ENCODE results near the gene DOCK4.

The DOCK4 gene

DNA sequence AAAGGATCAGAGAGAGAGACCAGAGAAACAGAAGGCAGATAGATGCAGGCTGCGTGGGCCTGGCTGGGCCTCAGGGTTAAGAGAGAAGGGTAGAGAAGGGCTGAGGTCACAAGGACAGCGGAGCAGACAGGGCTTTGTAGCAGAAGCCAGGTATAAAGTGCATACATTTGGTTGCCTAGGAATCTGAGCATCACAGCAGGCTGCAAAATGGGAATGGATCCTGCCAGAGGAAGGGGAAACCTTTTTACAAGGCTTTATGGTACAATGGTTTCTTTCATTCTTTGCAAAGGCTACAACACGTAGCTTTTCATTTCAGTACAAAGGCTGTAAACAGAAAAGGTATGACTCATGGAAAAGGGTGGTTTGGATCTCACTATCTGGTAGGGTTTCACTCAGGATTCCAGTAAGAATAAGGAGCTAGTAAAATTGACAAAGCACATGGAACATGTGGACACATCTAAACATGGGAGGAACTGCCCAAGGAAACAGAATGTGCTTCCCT, 275.1 kb downstream of the DOCK4 start:
- TF ChIP-seq, protein P1, sequence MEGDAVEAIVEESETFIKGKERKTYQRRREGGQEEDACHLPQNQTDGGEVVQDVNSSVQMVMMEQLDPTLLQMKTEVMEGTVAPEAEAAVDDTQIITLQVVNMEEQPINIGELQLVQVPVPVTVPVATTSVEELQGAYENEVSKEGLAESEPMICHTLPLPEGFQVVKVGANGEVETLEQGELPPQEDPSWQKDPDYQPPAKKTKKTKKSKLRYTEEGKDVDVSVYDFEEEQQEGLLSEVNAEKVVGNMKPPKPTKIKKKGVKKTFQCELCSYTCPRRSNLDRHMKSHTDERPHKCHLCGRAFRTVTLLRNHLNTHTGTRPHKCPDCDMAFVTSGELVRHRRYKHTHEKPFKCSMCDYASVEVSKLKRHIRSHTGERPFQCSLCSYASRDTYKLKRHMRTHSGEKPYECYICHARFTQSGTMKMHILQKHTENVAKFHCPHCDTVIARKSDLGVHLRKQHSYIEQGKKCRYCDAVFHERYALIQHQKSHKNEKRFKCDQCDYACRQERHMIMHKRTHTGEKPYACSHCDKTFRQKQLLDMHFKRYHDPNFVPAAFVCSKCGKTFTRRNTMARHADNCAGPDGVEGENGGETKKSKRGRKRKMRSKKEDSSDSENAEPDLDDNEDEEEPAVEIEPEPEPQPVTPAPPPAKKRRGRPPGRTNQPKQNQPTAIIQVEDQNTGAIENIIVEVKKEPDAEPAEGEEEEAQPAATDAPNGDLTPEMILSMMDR (IDR thresholded peaks at IDR 0.05; ENCODE audit: low read depth, low read length) = no peak
- Histone ChIP-seq H3K36me3 (no peaks in the 10 kb centered on the region), H3K9me3 (ENCODE audit: severe bottlenecking) (no peaks in the 10 kb centered on the region), H3K27ac (no peak overlapping the region), H3K27me3 (ENCODE audit: insufficient read depth, low read depth, severe bottlenecking) (no peaks in the 10 kb centered on the region), H3K4me3 (ENCODE audit: low read depth, low read length) (no peak overlapping the region)
- no peak for DNase-seq

DNA sequence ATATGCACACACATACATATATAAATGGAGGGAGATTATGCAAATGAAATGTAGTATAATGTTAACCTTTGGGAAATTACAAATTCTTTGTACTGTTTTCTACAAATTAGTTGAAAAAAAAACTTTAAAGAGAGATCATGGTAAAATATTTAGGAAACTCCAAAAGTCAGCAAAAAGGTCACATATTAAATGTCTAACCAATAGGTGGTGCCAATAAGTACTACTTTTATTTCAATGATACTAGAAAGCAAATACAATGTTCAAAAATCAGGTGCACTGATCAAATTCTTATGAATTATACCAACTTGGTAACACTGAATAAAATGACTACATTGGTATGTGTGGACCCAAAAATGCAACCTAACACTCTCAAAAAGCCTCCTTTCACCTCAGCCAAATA, 276.9 kb downstream of the DOCK4 start:
- Histone ChIP-seq H3K27me3 (ENCODE audit: insufficient read depth, low read depth, severe bottlenecking) (no peaks in the 10 kb centered on the region), H3K9me3 (ENCODE audit: severe bottlenecking) (no peaks in the 10 kb centered on the region), H3K27ac (no peak overlapping the region), H3K36me3 (no peaks in the 10 kb centered on the region), H3K4me3 (ENCODE audit: low read depth, low read length) (no peak overlapping the region)
- no peak for DNase-seq
- TF ChIP-seq, protein P1 (IDR thresholded peaks at IDR 0.05; ENCODE audit: low read depth, low read length) = no peak

DNA sequence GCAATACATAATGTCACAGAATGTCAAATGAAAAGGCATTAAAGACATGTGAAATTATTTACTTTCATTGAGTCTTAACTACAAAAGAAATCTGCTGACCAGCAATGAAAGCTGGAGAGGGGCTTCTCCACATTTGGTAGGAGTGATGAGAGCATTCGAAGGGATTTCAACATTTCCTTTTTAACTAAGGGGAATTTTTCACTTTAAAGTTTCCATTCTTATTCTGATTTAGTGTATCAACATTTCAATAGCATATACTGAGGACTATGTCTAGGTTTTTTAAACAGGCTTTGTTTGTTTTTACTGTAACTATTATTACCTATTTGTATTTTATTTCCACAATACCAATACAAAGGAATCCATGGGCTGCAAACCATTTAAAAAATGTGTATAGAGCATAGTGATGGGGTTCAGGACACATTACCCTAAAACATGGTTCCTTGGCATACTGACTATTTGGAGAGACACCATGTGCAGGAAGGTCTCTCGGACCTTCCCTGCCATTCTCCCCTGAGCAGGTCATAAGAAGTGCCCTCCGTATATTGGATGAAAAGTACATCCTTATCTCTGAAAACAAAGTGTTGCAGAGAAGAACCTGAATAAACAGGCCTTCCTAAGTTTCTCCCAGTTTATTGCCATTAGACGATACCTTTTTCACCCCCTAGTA, 278.7 kb downstream of the DOCK4 start:
- no peak for DNase-seq
- Histone ChIP-seq H3K9me3 (ENCODE audit: severe bottlenecking) (no peaks in the 10 kb centered on the region), H3K27me3 (ENCODE audit: insufficient read depth, low read depth, severe bottlenecking) (no peaks in the 10 kb centered on the region), H3K27ac (no peak overlapping the region), H3K4me3 (ENCODE audit: low read depth, low read length) (no peak overlapping the region), H3K36me3 (no peaks in the 10 kb centered on the region)
- TF ChIP-seq, protein P1 (IDR thresholded peaks at IDR 0.05; ENCODE audit: low read depth, low read length) = no peak

DNA sequence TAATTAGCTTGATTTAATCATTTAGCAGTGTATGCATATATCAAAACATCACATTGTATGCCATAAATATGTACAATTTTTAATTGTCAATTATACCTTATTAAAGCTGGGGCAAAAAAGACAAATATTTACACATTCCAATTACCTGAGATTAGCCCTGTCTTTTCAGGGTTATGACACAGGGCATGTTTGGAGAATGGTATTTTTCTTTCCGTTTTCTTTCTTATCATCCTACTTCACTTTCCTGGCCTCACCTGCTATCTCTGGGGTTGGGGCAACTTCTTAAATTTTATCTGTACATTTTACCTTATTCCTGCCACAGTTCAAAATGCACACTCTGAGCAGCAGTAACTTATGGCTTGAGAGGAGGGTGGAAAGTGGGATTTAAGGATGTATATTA, 285.9 kb downstream of the DOCK4 start:
- Histone ChIP-seq H3K9me3 (ENCODE audit: severe bottlenecking) (no peaks in the 10 kb centered on the region), H3K36me3 (no peaks in the 10 kb centered on the region), H3K4me3 (ENCODE audit: low read depth, low read length) (no peak overlapping the region), H3K27me3 (ENCODE audit: insufficient read depth, low read depth, severe bottlenecking) (no peaks in the 10 kb centered on the region), H3K27ac (no peak overlapping the region)
- TF ChIP-seq, protein P1 (IDR thresholded peaks at IDR 0.05; ENCODE audit: low read depth, low read length) = no peak
- DNase-seq = no peak

DNA sequence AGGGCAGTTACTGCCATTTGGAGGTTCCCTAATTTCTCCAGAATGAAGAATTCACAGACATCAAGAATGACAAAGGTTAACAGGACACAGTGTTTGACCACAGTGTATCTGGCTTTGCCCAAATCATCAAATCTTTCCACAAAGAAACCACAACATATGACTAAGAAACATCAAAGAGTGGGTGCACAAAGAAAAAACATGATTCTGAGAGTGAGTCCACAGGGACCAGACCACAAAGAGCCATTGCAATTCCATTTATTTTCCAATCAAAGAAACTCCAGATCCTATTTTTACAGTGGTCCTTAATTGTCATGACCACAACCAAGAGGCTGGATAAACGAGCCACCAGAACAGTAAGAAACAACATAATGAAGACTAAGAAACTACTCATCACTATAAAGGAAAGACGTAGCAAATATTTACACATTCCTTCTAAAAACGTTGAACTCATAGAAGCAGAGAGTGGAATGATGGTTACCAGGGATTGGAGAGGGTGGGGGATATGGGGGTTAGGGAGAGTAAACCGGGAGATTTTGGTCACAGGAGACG, 286.5 kb downstream of the DOCK4 start:
- no peaks in the 10 kb centered on the region for H3K27me3 ChIP-seq (ENCODE audit: insufficient read depth, low read depth, severe bottlenecking)
- TF ChIP-seq, protein P1 (IDR thresholded peaks at IDR 0.05; ENCODE audit: low read depth, low read length) = no peak
- no peak for DNase-seq
- H3K36me3 ChIP-seq = no peaks in the 10 kb centered on the region
- H3K27ac ChIP-seq = no peak overlapping the region
- no peaks in the 10 kb centered on the region for H3K9me3 ChIP-seq (ENCODE audit: severe bottlenecking)
- H3K4me3 ChIP-seq (ENCODE audit: low read depth, low read length) = no peak overlapping the region

Measured in WERI-Rb-1 (cell line).